ENCODE data around the gene KIF12. TPM values are rescaled to one million over a fixed set of nuclear protein-coding genes. Genes with fewer than 3 reads are reported as not detected.

Gene KIF12
- total RNA-seq (under 1 TPM in 4 of 9 donors, not detected in 5; 0.11 to 0.50 (median 0.30) TPM), polyA plus RNA-seq (under 1 TPM in 2 of 3 donors, not detected in 1; 0.10 to 0.56 TPM)
- long read RNA-seq, donor 1: 0 reads
- long read RNA-seq, donor 2: 0 reads
- long read RNA-seq, donor 3: 0 reads
- long read RNA-seq, donor 4: 0 reads
- long read RNA-seq, donor 5: 0 reads
- long read RNA-seq, donor 6: 0 reads
- long read RNA-seq, donor 7: 0 reads
- long read RNA-seq, donor 8: 0 reads
- long read RNA-seq, donor 9: 0 reads
- long read RNA-seq, donor 10: 0 reads

- no peaks in the 10 kb centered on the region for H3K36me3 ChIP-seq (replicated peaks in 1 of 2)
- H3K27ac ChIP-seq: no peak within 1 kb of the TSS
- no peak for DNase-seq
- 37 to 49% (median 38%) methylated on average over 27 to 32 of the region's 32 CpGs for WGBS, 4 donors
- intact Hi-C loops (cut with DNase I): no loop called here
- H3K27me3 ChIP-seq: peaks cover 10% of the 10 kb centered on the region
- TF ChIP-seq POLR2A (IDR thresholded peaks at IDR 0.05): no peak
- TF ChIP-seq, protein P1, sequence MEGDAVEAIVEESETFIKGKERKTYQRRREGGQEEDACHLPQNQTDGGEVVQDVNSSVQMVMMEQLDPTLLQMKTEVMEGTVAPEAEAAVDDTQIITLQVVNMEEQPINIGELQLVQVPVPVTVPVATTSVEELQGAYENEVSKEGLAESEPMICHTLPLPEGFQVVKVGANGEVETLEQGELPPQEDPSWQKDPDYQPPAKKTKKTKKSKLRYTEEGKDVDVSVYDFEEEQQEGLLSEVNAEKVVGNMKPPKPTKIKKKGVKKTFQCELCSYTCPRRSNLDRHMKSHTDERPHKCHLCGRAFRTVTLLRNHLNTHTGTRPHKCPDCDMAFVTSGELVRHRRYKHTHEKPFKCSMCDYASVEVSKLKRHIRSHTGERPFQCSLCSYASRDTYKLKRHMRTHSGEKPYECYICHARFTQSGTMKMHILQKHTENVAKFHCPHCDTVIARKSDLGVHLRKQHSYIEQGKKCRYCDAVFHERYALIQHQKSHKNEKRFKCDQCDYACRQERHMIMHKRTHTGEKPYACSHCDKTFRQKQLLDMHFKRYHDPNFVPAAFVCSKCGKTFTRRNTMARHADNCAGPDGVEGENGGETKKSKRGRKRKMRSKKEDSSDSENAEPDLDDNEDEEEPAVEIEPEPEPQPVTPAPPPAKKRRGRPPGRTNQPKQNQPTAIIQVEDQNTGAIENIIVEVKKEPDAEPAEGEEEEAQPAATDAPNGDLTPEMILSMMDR (IDR thresholded peaks at IDR 0.05): no peak
- H3K9me3 ChIP-seq (replicated peaks in 1 of 3): no peaks in the 10 kb centered on the region
- peaks cover 0 to 8% of the 10 kb centered on the region in 2 donors for H3K4me1 ChIP-seq (replicated peaks in 1 of 2)
- H3K4me3 ChIP-seq: peak within 1 kb of the TSS in 2 of 4 donors; percentile 7 to 58
Observed at GRCh38 chr9:114098936-114099668, at the start of gene KIF12. Gene KIF12 (minus strand): TSS chr9:114099292. CDS start chr9:114099276, 16 bp downstream.

- Histone ChIP-seq H3K27me3 (no peaks in the 10 kb centered on the region), H3K4me1 (replicated peaks in 1 of 2) (no peaks in the 10 kb centered on the region), H3K36me3 (replicated peaks in 1 of 2) (no peaks in the 10 kb centered on the region), H3K9me3 (replicated peaks in 1 of 3) (no peaks in the 10 kb centered on the region), H3K4me3 (no peak overlapping the region), H3K27ac (no peak overlapping the region)
- no peak for DNase-seq
- TF ChIP-seq, protein P1 (IDR thresholded peaks at IDR 0.05): no peak
- TF ChIP-seq POLR2A (IDR thresholded peaks at IDR 0.05): no peak
- intact Hi-C loops (cut with DNase I): no loop called here
- WGBS, 4 donors: 78 to 89% (median 82%) methylated on average over 6 of the region's 6 CpGs
Observed at GRCh38 chr9:114146735-114147134, 47.6 kb upstream of the KIF12 start.

DNA sequence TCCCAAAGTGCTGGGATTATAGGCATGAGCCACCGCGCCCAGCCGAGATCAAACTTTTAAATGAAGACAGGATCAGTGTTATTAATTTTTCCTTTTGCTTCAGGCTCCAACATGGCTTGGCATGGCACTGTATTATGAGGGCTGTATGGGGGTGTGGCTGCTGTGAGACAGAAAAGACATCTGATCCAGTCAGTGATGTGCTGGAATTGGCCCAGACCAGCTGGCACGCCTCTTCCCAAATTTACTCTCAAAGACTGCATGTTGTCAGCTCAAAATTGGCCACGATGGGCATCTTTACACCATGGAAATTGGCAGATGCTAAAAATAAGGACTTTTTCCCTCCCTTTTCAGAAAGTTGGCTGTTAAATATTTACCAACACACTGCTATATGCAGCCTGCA, 44.1 kb upstream of the KIF12 start:
- Histone ChIP-seq H3K36me3 (replicated peaks in 1 of 2) (no peaks in the 10 kb centered on the region), H3K27ac (no peak overlapping the region), H3K4me3 (no peak overlapping the region), H3K4me1 (replicated peaks in 1 of 2) (no peaks in the 10 kb centered on the region), H3K9me3 (replicated peaks in 1 of 3) (no peaks in the 10 kb centered on the region), H3K27me3 (no peaks in the 10 kb centered on the region)
- TF ChIP-seq POLR2A (IDR thresholded peaks at IDR 0.05): no peak
- TF ChIP-seq, protein P1 (IDR thresholded peaks at IDR 0.05): no peak
- no peak for DNase-seq
- intact Hi-C loops (cut with DNase I): no loop called here
- 90 to 96% (median 90%) methylated on average over 5 of the region's 5 CpGs for WGBS, 4 donors

DNA sequence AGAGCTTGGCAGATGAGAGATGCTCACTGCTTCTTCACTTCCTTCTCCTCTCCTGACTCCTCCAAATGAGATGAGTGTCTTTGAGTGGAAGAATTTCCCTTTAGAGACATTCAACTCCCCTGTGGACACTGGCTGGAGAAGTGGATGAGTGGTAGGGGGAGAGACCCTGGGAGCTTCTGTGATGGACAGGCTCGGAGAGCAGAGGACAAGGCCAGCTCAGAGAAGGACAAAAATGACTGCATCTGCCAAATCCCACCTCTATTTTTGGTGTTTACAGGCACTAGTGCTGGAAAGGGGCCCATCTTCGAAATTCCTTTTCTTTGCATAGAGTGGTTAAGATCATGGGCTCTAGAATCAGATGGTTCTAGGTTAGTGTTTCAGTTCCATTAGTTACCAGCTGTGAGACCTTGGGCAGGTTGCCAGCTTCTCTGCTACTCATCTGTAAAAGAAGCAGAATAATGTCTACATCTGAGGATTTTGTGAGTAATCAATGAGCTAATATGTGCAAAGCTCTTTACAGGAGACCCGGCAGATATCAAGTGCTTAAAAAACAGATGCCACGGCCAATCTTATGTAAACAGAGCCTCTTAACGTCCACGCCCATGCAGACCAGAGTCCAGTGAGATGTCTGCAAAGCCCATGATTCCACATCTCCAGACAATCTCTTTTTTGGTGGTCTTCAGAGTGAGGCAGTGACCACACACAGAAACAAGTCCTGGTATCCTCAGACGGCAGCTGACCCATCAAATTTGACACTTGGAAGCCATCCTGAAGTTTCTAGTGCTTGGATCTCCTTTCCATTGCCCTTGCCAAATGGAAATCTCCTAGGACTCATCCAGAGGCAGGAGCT, 42.7 kb upstream of the KIF12 start:
- no peaks in the 10 kb centered on the region for H3K36me3 ChIP-seq (replicated peaks in 1 of 2)
- no peaks in the 10 kb centered on the region for H3K4me1 ChIP-seq (replicated peaks in 1 of 2)
- H3K27ac ChIP-seq: no peak overlapping the region
- H3K27me3 ChIP-seq: no peaks in the 10 kb centered on the region
- TF ChIP-seq, protein P1 (IDR thresholded peaks at IDR 0.05): no peak
- TF ChIP-seq POLR2A (IDR thresholded peaks at IDR 0.05): no peak
- DNase-seq: peak; percentile 24 to 70 (median 58)
- intact Hi-C loops (cut with DNase I): no loop called here
- no peaks in the 10 kb centered on the region for H3K9me3 ChIP-seq (replicated peaks in 1 of 3)
- WGBS, 4 donors: 32 to 47% (median 37%) methylated on average over 7 of the region's 7 CpGs
- H3K4me3 ChIP-seq: no peak overlapping the region
